ENCODE data around the gene C1orf210. TPM values are rescaled to one million over a fixed set of nuclear protein-coding genes. Genes with fewer than 3 reads are reported as not detected.

C1orf210 gene
- total RNA-seq, 1 donor from 2014 or later = not detected

Other genes with a start within 250 kb of the C1orf210 start
- 22.1 TPM for gene EBNA1BP2, start 113.3 kb downstream of the C1orf210 start, total RNA-seq
- gene CFAP57, start 113.3 kb downstream of the C1orf210 start, total RNA-seq = not detected
- not detected for gene TMEM125, start 15.6 kb downstream of the C1orf210 start, total RNA-seq
- 120 TPM for gene TIE1, start 15.4 kb upstream of the C1orf210 start, total RNA-seq
- not detected for gene MPL, start 52.2 kb upstream of the C1orf210 start, total RNA-seq
- not detected for gene CDC20, start 73.4 kb upstream of the C1orf210 start, total RNA-seq
- 39.9 TPM for gene ELOVL1, start 82.4 kb upstream of the C1orf210 start, total RNA-seq
- 15.3 TPM for gene MED8, start 104.2 kb upstream of the C1orf210 start, total RNA-seq
- 35.9 TPM for gene SZT2, start 104.3 kb upstream of the C1orf210 start, total RNA-seq
- 56.4 TPM for gene HYI, start 168.3 kb upstream of the C1orf210 start, total RNA-seq
- 43.6 TPM for gene PTPRF, start 245.3 kb upstream of the C1orf210 start, total RNA-seq

Measured in ascending aorta (tissue), 1 donor.